Central memory CD8-positive, alpha-beta T cell (primary cell): ENCODE results near the gene SPEM2.

Source experiments
- ATAC-seq: fragments of 150-1000 bp; cut with Tn5 transposase; replicated peaks from 2 replicates; pipeline ENCODE4 v1.10.0; 2022; ENCODE audit warnings: mild to moderate bottlenecking, moderate FRiP score, moderate number of reproducible peaks; ENCODE audit not compliant: poor library complexity, severe bottlenecking; ENCODE audit errors: extremely low read depth
- DNase-seq, 2 donors: peaks; one replicate each; pipeline ENCODE4 v3.0.0; 2021; ENCODE audit warnings: low spot score in 2 of 2
- H3K27ac Mint-ChIP-seq: one replicate; pipeline ENCODE4 v1.8.0; 2022; ENCODE audit warnings: low read depth, mild to moderate bottlenecking, moderate library complexity, mixed read lengths
- H3K27me3 Mint-ChIP-seq: one replicate; pipeline ENCODE4 v1.8.0; 2022; ENCODE audit warnings: mixed read lengths
- H3K36me3 Mint-ChIP-seq: one replicate; pipeline ENCODE4 v1.8.0; 2022; ENCODE audit warnings: mild to moderate bottlenecking, moderate library complexity, mixed read lengths; ENCODE audit not compliant: insufficient read depth
- H3K4me1 Mint-ChIP-seq: one replicate; pipeline ENCODE4 v1.8.0; 2022; ENCODE audit warnings: mixed read lengths
- H3K4me3 Mint-ChIP-seq: one replicate; pipeline ENCODE4 v1.8.0; 2022; ENCODE audit warnings: mild to moderate bottlenecking, moderate library complexity, mixed read lengths
- H3K9me3 Mint-ChIP-seq: one replicate; pipeline ENCODE4 v1.8.0; 2022; ENCODE audit warnings: mixed read lengths

SPEM2 gene

DNA sequence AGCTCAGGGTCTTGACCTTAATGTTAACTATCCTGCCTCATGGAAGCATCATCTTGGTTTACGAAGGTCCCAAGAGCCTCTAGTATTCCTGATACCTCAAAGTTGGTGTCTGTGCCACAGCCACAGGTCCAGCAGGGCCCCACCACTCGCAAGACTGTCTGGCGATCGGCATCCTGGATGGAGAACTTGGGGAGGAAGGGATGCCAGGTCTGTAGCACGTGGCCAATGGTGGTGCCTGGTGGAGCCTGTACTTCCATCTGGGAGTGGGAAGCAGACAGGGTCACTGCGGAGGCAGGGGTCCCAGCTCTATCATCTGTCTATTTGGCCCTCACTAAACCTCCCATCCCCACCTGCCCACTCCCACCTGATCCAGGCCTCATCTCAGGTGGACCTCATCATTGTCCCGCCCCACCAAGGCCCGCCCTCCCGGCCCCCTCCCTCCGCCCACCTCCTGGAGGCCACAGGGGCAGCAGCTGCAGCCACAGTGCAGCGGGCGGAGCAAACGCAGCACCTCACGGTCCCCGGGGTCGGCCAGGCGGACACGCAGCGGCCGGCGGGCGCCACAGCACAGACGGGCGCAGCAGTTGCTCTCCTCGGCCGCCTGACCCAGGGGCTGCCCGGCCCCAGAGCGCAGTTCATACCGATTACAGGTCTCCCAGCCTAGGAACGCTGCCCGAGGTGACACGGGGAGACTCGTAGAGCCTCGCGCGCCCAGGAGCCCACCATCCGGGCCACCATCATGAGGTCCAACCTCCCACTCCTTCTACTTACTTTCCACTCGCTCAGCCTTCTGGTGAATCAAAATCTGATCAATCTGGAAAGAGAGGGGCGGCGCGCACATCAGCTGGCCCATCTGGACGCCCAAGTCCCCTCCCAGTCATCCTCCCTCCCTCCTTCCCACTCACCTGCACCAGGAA lies 32.5 kb upstream of the SPEM2 start:
- H3K27ac Mint-ChIP-seq = peak overlapping the region; percentile 88

GRCh38 chr17:7393613-7394451 lies 31.6 kb upstream of the SPEM2 start:
- peak overlapping the region; percentile 88 for H3K27ac Mint-ChIP-seq
- no peaks in the 10 kb centered on the region for H3K9me3 Mint-ChIP-seq
- H3K36me3 Mint-ChIP-seq = peaks cover 14% of the 10 kb centered on the region
- peak overlapping the region; percentile 94 for H3K4me3 Mint-ChIP-seq
- peaks cover 30% of the 10 kb centered on the region for H3K4me1 Mint-ChIP-seq
- H3K27me3 Mint-ChIP-seq = no peaks in the 10 kb centered on the region
- peak; percentile 73 for ATAC-seq
- DNase-seq = peak in 1 of 2 donors; percentile 56

More for the DNA sequence above, 32.5 kb upstream of the SPEM2 start:
- Mint-ChIP-seq H3K4me1 (peaks cover 30% of the 10 kb centered on the region), H3K36me3 (peaks cover 16% of the 10 kb centered on the region), H3K4me3 (peak overlapping the region; percentile 94), H3K9me3 (no peaks in the 10 kb centered on the region), H3K27me3 (no peaks in the 10 kb centered on the region)
- no peak for ATAC-seq
- no peak for DNase-seq

DNA sequence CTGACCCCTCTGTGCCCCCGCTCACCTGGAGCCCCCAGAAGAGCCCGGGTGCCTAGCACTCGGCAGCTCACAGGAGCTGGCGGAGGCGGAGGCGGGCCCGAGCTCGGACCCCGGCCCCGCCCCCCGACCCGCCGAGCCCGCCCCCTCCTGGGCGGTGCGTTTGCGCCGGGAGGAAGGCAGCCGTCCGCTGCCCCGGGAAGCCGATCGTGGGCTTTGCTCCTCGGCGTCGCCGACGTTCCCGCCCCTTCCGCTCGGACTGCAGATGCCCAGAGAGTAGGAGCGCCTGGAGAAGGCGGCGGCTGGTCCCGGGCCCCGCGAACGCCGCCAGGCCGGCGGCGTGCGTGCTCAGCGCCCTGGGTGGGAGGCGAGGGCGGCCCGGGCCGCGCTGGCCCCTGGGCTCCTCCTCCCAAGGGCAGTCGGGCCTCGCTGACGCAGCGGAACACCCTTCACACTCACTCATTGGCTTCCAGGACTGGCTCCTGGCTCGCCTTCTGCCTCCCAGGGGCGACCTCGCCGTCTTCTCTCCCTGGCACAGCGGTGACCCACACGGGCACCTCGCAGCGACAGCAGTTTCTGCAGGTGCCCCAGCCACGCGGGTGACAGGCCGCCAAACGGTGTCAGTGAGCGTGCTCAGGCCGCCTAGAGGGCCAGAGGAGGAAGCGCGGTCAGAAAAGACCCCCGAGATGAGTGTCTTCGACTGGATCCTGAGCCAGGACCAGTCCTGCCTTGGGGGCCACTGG lies 30.8 kb upstream of the SPEM2 start, which contains the start of gene PLSCR3:
TSS of gene PLSCR3 (minus strand) at position 74 of the 740 bp plus-strand sequence. CDS start 415 bp downstream, outside the sequence.
- peak within 1 kb of the TSS; percentile 88 for H3K27ac Mint-ChIP-seq
- H3K4me3 Mint-ChIP-seq = peak within 1 kb of the TSS; percentile 94
- peaks cover 29% of the 10 kb centered on the region for H3K4me1 Mint-ChIP-seq
- H3K27me3 Mint-ChIP-seq = no peaks in the 10 kb centered on the region
- H3K9me3 Mint-ChIP-seq = no peaks in the 10 kb centered on the region
- DNase-seq (peak; percentile 69 to 74), ATAC-seq (peak; percentile 88)
- peaks cover 14% of the 10 kb centered on the region for H3K36me3 Mint-ChIP-seq

DNA sequence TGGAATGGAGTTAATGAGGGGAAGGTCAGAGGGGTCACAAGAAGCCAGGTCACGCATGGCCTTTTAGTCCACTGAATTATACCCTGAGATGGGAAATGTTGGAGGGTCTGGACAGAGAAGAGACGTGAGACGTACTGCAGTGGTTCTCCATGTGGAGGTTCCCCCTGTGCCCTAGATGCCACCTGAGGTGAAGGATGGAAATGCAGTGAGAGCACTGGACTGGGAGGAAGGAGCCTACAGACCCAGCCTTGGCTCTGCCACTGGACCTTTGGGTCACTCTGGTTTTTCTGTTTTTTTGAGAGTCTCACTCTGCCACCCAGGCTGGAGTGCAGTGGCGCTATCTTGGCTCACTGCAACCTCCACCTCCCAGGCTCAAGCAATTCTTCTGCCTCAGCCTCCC lies 29.3 kb upstream of the SPEM2 start:
- H3K27ac Mint-ChIP-seq = no peak overlapping the region
- H3K4me3 Mint-ChIP-seq = peak overlapping the region; percentile 9
- H3K4me1 Mint-ChIP-seq = peaks cover 22% of the 10 kb centered on the region

GRCh38 chr17:7398612-7399011 lies 26.8 kb upstream of the SPEM2 start:
- DNase-seq (no peak), ATAC-seq (no peak)
- peaks cover 23% of the 10 kb centered on the region for H3K4me1 Mint-ChIP-seq
- H3K27ac Mint-ChIP-seq = no peak overlapping the region
- H3K4me3 Mint-ChIP-seq = no peak overlapping the region
- peaks cover 2% of the 10 kb centered on the region for H3K36me3 Mint-ChIP-seq
- H3K27me3 Mint-ChIP-seq = no peaks in the 10 kb centered on the region
- H3K9me3 Mint-ChIP-seq = no peaks in the 10 kb centered on the region

More for the DNA sequence above, 29.3 kb upstream of the SPEM2 start:
- Mint-ChIP-seq H3K27me3 (no peaks in the 10 kb centered on the region), H3K9me3 (no peaks in the 10 kb centered on the region), H3K36me3 (peaks cover 3% of the 10 kb centered on the region)
- no peak for ATAC-seq
- DNase-seq = no peak

GRCh38 chr17:7403043-7403726 lies 22.2 kb upstream of the SPEM2 start:
- ATAC-seq (no peak), DNase-seq (no peak)
- Mint-ChIP-seq H3K36me3 (peaks cover 5% of the 10 kb centered on the region), H3K9me3 (no peaks in the 10 kb centered on the region), H3K27me3 (no peaks in the 10 kb centered on the region), H3K4me3 (peak overlapping the region; percentile 93), H3K4me1 (peaks cover 19% of the 10 kb centered on the region), H3K27ac (peak overlapping the region; percentile 78)

DNA sequence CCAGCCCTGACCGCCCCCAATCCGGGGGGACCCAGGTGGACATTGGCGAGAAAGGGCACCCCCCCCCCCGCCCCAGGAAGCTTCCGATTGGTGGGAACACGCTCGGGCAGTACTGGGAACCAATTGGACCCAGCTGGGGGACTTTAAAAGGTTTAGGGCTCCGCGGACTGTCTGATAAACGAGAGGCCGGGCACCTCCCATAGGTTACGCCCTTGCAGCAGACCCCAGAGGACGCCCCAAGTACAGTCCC lies 21.8 kb upstream of the SPEM2 start:
- Mint-ChIP-seq H3K36me3 (peaks cover 5% of the 10 kb centered on the region), H3K27me3 (no peaks in the 10 kb centered on the region), H3K27ac (peak overlapping the region; percentile 78), H3K4me1 (peaks cover 19% of the 10 kb centered on the region), H3K9me3 (no peaks in the 10 kb centered on the region), H3K4me3 (peak overlapping the region; percentile 93)
- ATAC-seq = peak; percentile 7
- DNase-seq = no peak

DNA sequence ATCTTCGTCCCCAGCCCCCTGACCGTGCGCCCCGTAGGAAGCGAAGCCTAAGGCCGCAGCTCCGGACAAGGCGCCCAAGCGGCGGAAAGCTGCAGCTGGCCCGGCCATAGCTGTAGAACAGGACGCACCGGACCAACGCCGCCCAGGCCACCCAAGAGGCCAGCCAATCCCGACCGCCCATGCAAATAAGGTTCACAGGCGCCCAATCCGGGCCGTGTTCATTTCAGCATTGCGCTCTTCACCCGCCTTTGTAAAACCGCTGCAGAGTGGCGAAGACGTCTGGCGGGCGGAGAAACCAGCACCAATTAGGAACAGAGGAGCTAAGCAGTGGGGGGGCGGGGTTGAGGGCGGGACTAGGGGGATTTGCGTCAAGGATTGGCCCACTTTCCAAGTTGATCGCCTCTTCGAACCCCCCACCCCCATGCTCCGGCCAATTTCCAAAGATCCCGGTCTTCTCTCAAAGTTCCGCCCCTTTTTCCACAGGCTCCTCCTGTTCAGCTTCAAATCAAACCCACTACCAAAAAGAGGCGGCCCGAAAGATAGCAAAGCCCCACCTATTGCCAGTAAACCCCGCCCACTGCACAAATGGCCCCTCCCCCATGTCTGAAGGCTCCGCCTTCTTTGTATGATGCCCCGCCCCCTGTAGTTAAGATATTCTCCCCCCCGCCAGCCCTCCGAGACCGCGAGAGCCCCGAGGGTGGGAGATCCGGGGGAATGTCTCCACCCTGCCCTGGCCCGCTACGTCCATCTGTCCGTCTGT lies 21.3 kb upstream of the SPEM2 start, which contains the start of gene TMEM256:
TSS of gene TMEM256 (minus strand) at position 121 of the 760 bp plus-strand sequence. CDS start at position 108, 13 bp downstream.
- ATAC-seq (peak; percentile 96), DNase-seq (peak; percentile 82 to 90)
- Mint-ChIP-seq H3K4me3 (peak within 1 kb of the TSS; percentile 93), H3K27me3 (no peaks in the 10 kb centered on the region), H3K27ac (peak within 1 kb of the TSS; percentile 78), H3K4me1 (peaks cover 19% of the 10 kb centered on the region), H3K9me3 (no peaks in the 10 kb centered on the region), H3K36me3 (peaks cover 5% of the 10 kb centered on the region)

DNA sequence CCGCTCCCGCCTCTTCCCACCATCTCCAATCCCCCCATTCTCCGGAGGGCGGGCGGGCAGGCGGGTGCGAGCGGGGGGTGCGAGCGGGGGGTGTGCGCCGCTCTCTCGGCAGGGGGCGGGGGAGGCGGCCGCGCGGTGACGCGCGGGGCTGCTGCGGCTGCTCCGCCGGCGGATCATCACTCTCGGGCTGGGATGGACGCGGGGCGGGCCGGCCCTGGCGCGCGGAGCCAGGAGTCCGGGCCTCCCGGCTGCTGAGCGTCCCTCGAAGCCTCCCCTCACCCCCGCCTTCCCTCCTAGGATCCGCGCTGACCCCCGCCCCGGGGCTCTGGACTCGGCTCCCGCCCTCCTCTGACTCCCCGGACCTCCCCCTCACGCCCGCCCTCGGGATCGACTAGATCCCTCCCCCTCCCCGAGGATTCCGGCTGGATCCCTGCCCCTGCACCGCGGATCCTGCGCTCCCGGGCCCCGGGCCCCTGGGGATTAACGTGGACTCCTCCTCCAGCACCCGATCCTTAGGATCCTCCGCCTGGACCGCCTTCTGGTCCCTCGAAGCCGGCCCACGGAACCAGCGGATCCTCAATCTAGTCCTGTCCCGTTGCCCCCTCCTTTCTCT lies 20.6 kb upstream of the SPEM2 start:
- Mint-ChIP-seq H3K27ac (peak overlapping the region; percentile 78), H3K9me3 (no peaks in the 10 kb centered on the region), H3K4me3 (peak overlapping the region; percentile 93), H3K4me1 (peaks cover 19% of the 10 kb centered on the region), H3K36me3 (peaks cover 5% of the 10 kb centered on the region), H3K27me3 (no peaks in the 10 kb centered on the region)
- ATAC-seq = peak; percentile 59
- DNase-seq = no peak

DNA sequence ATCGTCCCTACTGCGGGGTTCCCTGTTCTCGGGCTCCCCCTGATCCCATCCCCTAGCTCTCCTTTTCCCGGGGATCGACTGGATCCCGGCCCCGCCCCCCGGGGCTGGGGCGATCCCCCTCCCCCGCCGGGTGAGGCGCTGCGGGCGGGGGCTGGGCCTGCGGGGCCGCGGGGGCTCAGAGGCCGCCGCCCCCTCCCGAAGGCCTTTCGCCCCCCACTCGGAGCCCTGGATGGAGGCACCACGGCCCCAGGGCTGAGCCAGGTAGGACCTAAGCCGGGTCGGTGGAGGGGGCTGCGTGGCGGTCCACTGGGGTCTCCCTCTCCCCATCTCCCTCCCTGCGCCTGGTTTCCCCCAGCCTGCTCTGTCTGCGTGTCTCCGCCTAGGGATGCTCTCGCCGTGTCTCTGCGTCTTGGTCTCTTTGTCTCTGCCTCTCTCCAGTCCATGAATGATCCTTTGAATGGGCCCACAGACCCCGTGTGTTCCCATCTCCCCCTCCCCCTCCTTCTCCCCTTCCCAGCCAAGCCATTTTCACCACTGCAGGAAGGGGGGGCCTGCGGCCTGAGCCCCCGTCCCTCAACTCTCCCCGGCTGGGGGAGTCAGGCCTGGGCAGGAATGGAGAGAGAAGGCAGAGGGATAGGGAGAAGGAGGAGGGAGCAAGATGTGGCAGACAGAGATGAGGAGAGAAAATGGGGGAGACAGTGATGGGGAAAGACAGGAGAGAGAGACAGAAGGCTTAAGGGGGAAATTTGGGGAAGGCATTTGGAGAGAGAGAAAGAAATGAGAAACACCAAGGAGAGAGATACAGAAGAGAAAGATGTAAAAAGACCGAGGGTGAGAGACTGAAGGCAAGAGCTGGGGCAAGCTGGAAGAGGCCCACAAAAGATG lies 19.8 kb upstream of the SPEM2 start:
- H3K27me3 Mint-ChIP-seq = no peaks in the 10 kb centered on the region

More for the DNA sequence above, 19.8 kb upstream of the SPEM2 start:
- peak overlapping the region; percentile 93 for H3K4me3 Mint-ChIP-seq
- peaks cover 19% of the 10 kb centered on the region for H3K4me1 Mint-ChIP-seq
- H3K36me3 Mint-ChIP-seq = peaks cover 5% of the 10 kb centered on the region
- DNase-seq (no peak), ATAC-seq (no peak)
- H3K9me3 Mint-ChIP-seq = no peaks in the 10 kb centered on the region
- H3K27ac Mint-ChIP-seq = peak overlapping the region; percentile 78
